Lung (tissue), 12 donors: Measurements from ENCODE around the gene SLC45A3. TPM values are rescaled to one million over a fixed set of nuclear protein-coding genes. Genes with fewer than 3 reads are reported as not detected.

Experiments
- ATAC-seq: fragments of 200-7000 bp; cut with Tn5 transposase; one replicate; pipeline ENCODE4 v1.9.1; 2020; ENCODE audit warnings: moderate number of reproducible peaks; ENCODE audit not compliant: insufficient read depth, low FRiP score
- DNase-seq, 3 donors: peaks; one replicate each; pipeline ENCODE4 v3.0.0-alpha.2; 2013 to 2017
- H3K27ac ChIP-seq, 2 donors: one replicate each; pipeline ENCODE4 v1.5.1; 2013; ENCODE audit warnings: mild to moderate bottlenecking in 2 of 2, moderate library complexity in 2 of 2, control low read depth in 1 of 2, inconsistent platforms in 1 of 2, low read depth in 1 of 2, low read length in 1 of 2
- H3K27me3 ChIP-seq, 3 donors: one replicate each; pipeline ENCODE4 v1.5.1; 2013; ENCODE audit warnings: low read length in 2 of 3; ENCODE audit not compliant: control insufficient read depth in 3 of 3, insufficient read depth in 3 of 3
- H3K36me3 ChIP-seq, 4 donors: one replicate each; pipeline ENCODE4 v1.5.1; 2013; ENCODE audit warnings: low read length in 4 of 4, mild to moderate bottlenecking in 1 of 4, moderate library complexity in 1 of 4; ENCODE audit not compliant: control insufficient read depth in 4 of 4, insufficient read depth in 4 of 4
- H3K4me1 ChIP-seq, 5 donors: one replicate each; pipeline ENCODE4 v1.5.1; 2013; ENCODE audit warnings: low read length in 5 of 5, mild to moderate bottlenecking in 2 of 5, moderate library complexity in 1 of 5; ENCODE audit not compliant: control insufficient read depth in 5 of 5, insufficient read depth in 5 of 5
- H3K4me3 ChIP-seq: one replicate; pipeline ENCODE4 v1.5.1; 2013; ENCODE audit warnings: mild to moderate bottlenecking, control low read depth, moderate library complexity
- H3K9ac ChIP-seq, 2 donors: one replicate each; pipeline ENCODE4 v1.5.1; 2013; ENCODE audit warnings: low read length in 2 of 2, control low read depth in 1 of 2; ENCODE audit not compliant: insufficient read depth in 1 of 2
- H3K9me3 ChIP-seq, 4 donors: one replicate each; pipeline ENCODE4 v1.5.1; 2013; ENCODE audit warnings: low read length in 3 of 4, mild to moderate bottlenecking in 1 of 4, moderate library complexity in 1 of 4; ENCODE audit not compliant: control insufficient read depth in 4 of 4, insufficient read depth in 3 of 4
- CTCF ChIP-seq: IDR thresholded peaks from 2 replicates; pipeline ENCODE4 v1.5.1; 2012; ENCODE audit warnings: mild to moderate bottlenecking; ENCODE audit errors: control extremely low read depth, extremely low read depth
- WGBS, 2 donors: extraction: QIAGEN DNeasy Blood & Tissue Kit; methylation state at CpG; one replicate each; pipeline ENCODE4 v1.1.7; 2013; 5-methylcytosine and 5-hydroxymethylcytosine counted together
- polyA plus RNA-seq, 2 donors: library from polyadenylated mRNA; stranded (reverse); fragments of 200-250 nt; gene quantifications; one replicate each; pipeline ENCODE4 v1.2.1, GENCODE V29; 2013
- total RNA-seq, 2 donors: library from RNA; depleted of rRNA in 1 of 2; stranded (reverse); fragments of >200 nt in 1 of 2; gene quantifications; one replicate each; pipeline ENCODE4 v1.2.1, GENCODE V29; 2014 to 2021
- donor health status: control.
- donor health status: control.
- donor health status: Bipolar disorder and iron deficiency.
- donor health status: healthy.
- donor health status: DM: yes; HTN: yes; CAD: no.

Gene SLC45A3
- total and polyA plus RNA-seq, 4 donors = 2.1 to 8.6 (median 3.9) TPM

DNA sequence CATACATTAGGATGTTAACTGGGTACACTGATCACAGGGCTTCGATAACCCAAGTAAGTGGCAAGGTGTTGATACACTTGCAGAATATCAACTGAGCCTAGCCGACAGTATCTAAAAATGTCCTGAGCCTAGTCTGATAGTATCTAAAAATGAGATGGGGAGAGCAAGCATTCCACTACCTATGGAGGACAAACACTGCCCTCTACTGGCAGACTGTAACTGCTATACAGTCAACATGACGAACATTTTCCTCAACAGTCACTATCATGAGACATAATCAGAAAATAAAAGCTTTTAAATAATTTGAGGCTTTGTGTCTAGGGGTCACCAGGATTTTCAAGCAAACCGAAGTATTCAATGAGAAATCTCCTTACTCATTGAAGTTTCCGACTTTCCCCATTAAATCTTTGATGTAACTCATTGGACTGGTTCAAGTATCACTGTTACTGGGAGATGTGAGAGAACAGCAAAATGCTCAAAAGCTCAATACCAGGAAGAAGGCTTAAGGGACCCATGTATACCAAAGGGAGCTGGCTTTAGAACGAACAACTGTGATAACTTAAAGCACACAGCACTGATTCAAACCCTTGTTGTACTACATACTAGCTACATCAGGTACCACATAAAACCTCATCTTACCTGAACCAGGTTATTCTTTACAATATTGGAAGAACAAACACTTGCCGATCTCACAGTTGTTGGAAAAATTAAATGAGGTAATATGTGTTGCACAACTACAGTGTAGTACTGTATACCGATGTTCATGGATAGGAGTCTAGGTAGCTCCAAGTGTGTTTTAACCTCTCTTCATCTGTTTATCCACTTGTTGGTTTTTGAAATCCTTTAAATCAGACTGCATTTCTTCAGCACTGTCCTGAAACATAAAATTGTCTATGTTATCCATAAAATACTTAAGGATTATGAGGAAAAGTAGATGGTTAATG, 31.1 kb upstream of the SLC45A3 start:
- Histone ChIP-seq H3K27me3 (no peaks in the 10 kb centered on the region), H3K4me1 (peaks cover 0 to 17% (median 13%) of the 10 kb centered on the region in 5 donors), H3K27ac (peak overlapping the region in 1 of 2 donors; percentile 53), H3K4me3 (no peak overlapping the region), H3K9me3 (no peaks in the 10 kb centered on the region), H3K36me3 (peaks cover 3 to 13% (median 9%) of the 10 kb centered on the region in 4 donors), H3K9ac (no peak overlapping the region)
- WGBS, 2 donors = 36 to 48% methylated on average over 8 of the region's 8 CpGs
- TF ChIP-seq CTCF = peak; percentile 87
- peak; percentile 65 to 92 (median 87) for DNase-seq
- ATAC-seq = peak; percentile 85

DNA sequence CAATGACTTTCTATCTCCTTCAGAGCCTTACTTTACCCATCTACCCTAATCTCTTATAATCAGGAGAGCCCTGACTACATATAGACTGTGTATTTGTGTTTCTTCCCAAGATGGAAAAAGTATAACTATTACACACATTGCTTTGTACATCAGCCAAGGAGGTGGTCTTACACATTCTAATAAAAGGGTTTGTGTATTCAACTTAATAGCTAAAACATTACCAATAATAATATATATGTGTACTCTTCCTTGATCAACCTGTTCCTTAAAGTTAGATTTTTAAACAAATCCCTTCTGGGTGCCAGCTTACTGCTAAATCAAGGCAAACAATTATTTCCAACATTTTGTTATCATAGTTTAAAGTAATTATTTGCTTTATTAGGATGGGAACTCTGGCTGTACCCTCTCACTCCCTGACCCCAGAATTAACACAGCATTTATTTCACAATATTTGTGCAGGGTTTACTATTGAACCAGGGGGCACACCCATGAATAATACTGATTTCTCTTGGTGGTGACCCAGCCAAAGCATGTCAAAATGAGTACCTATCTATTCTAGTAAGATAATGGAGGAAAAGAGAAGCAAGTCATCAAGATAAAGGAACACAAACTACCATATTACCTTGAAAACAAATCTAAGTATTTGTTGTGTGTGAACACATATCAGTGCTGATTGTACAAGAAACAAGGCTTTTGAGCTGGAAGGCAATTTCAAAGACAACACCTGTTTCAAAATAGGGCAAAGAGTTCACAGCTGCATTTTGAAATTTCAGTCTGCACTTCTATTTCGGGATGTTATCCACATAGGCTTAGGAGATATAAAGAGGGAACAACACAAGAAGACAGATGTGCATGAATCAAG, 30.1 kb upstream of the SLC45A3 start:
- ATAC-seq (no peak), DNase-seq (no peak)
- TF ChIP-seq CTCF = no peak
- Histone ChIP-seq H3K27me3 (no peaks in the 10 kb centered on the region), H3K9me3 (no peaks in the 10 kb centered on the region), H3K36me3 (peaks cover under 1 to 9% (median 6%) of the 10 kb centered on the region in 4 donors), H3K4me3 (no peak overlapping the region), H3K27ac (no peak overlapping the region), H3K9ac (no peak overlapping the region), H3K4me1 (peaks cover 0 to 18% (median 13%) of the 10 kb centered on the region in 5 donors)
- 39 to 62% methylated on average over 1 of the region's 1 CpG for WGBS, 2 donors

GRCh38 chr1:205709640-205710039, 29.3 kb upstream of the SLC45A3 start:
- TF ChIP-seq CTCF = no peak
- peaks cover 0 to 18% (median 13%) of the 10 kb centered on the region in 5 donors for H3K4me1 ChIP-seq
- no peak for ATAC-seq
- H3K27ac ChIP-seq = no peak overlapping the region
- no peak overlapping the region for H3K9ac ChIP-seq
- DNase-seq = no peak
- H3K36me3 ChIP-seq = peaks cover 0 to 4% (median 1%) of the 10 kb centered on the region in 4 donors
- no peak overlapping the region for H3K4me3 ChIP-seq
- 39 to 73% methylated on average over 2 of the region's 2 CpGs for WGBS, 2 donors
- H3K9me3 ChIP-seq = no peaks in the 10 kb centered on the region
- H3K27me3 ChIP-seq = no peaks in the 10 kb centered on the region
